GM21447 (cell line): Measurements from ENCODE around the gene IGSF11.
"Not testable (repeated sequence)": the region's sequence is repeated elsewhere in the genome, so short reads cannot be mapped to it uniquely, and the experiment has no call there.

Experiments used
- ATAC-seq: cut with Tn5 transposase; IDR thresholded peaks from one replicate; pipeline ENCODE4 v1.9.1; 2021; ENCODE audit not compliant: unreplicated experiment

Gene IGSF11

GRCh38 chr3:118990823-118991560, 43.7 kb downstream of the IGSF11 start:
- no peak for ATAC-seq

- ATAC-seq, result no peak
Measured at GRCh38 chr3:118988198-118989130, 46.2 kb downstream of the IGSF11 start.

- no peak for ATAC-seq
Measured at GRCh38 chr3:118987477-118987876, 47.2 kb downstream of the IGSF11 start.

DNA sequence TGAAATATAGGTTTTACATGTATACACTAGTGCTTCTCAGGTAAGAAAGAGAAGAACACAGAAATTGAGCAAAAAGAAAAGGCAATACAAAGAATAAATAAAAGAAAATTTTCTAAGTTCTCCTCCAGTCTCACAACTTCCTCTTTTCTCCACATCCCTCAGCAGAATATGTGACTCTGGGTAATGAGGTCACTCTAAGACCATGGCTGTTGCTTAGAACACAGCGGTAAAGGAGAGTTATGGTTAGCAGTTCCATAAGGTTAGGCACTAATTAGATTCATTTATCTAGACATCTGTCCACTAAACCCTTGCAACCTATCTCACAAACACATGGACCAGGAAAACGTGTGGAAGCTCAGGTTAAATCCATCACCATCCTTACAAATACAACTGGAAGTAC, 47.9 kb downstream of the IGSF11 start:
- ATAC-seq, result no peak

DNA sequence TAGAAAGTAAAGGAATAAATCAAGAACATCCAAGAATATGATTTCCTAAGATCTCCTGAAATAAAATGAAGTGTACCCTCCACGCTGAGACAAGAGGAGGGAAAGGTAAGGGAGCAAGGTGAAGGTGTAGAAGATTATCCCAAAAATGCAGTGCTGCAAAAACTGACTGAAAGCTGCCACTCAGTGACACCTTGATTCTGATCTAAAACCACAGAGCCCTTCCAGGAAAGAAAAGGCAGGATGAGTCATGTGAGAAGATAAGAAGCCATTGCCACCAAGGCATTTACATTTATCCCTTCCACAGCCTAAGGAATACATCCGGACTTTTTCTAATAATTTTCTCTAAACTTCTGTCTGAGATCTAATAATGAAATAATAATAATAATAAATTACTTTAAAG, 49.9 kb downstream of the IGSF11 start:
- no peak for ATAC-seq

GRCh38 chr3:118981494-118982134, 53.0 kb downstream of the IGSF11 start:
- no peak for ATAC-seq

GRCh38 chr3:118980832-118981231, 53.8 kb downstream of the IGSF11 start:
- ATAC-seq, result no peak

GRCh38 chr3:118978393-118978758, 56.3 kb downstream of the IGSF11 start:
- no peak for ATAC-seq

DNA sequence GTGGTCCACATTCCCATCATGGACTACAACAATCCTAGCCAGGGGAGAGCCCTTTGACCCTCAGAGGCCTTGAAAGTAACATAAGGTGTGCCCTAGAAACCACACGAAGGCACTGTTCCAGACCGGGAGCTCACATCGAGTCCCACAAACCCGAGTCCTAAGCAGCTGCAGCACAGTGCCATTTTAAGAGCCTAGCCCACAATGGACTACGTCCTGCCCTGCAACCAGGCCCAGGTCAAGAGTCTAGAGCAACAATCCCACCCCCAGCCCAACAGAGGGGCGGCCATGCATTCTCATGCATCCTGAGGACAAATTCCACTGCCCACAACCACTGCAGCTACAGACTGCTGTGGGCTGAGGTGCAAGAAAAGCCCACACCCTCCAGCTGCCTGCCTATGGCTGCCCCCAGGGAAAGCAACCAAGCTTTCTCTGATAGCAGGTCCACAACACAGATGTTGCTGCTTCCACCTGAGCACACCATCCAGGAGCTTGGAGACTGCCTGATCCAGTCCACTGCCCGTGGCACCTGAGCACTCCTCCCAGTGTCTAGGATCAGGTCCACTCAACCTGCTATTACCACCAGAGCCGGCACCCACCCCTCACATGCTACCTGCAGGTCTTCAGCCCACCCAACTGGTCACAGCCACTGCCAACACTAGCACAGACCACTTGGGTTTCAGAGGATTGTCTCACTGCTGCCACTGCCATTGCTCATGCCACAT, 56.8 kb downstream of the IGSF11 start:
- no peak for ATAC-seq

GRCh38 chr3:118977118-118977517, 57.5 kb downstream of the IGSF11 start:
- no peak for ATAC-seq

DNA sequence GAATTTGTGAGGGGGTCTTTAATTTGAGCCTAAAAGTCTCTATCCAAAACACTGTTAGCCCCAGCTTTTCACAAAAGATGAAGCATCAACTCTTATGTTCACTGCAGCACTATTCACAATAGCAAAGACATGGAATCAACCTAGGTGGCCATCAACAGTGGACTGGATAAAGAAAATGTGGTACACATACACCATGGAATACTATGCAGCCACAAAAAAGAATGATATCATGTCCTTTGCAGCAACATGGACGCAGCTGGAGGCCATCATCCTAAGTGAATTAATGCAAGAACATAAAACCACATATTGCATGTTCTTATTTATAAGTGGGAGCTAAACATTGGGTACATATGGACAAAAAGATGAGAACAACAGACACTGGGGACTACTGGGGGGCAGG, 59.2 kb downstream of the IGSF11 start:
- not testable (repeated sequence) for ATAC-seq

DNA sequence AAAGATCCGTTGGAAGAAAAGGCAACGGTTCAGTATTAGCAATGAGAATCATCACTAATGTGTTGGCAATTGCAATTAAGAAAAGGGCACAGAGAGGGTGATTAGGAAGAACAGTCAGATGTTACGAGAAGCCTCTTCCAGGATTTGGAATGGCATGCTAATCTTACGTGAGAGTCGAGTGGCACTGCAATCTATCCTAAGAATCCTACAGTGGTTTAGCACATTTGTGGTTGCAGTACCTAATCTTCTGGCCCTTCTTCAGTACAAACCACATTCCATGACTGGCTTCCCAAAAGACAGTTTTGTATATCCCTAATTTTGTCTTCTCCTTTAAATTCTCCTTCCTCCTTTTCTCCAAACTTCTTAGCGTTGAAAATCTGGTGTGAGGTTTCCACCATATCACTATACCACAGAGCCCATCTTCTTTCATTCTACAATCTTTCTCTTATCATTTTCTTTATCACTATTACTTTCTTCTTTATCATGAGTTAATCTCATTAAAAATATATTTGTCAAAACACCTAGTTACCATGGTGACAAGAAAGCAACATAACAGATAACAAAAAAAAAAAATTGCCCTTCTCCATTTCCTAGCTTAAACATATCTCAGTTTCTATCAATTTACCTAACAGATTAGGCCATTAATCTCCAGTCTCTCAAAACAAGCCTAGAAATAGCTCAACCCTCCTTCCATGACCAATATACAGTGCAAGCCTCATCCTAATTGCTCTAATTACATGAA, 60.1 kb downstream of the IGSF11 start:
- no peak for ATAC-seq

GRCh38 chr3:118973050-118973449, 61.6 kb downstream of the IGSF11 start:
- no peak for ATAC-seq

DNA sequence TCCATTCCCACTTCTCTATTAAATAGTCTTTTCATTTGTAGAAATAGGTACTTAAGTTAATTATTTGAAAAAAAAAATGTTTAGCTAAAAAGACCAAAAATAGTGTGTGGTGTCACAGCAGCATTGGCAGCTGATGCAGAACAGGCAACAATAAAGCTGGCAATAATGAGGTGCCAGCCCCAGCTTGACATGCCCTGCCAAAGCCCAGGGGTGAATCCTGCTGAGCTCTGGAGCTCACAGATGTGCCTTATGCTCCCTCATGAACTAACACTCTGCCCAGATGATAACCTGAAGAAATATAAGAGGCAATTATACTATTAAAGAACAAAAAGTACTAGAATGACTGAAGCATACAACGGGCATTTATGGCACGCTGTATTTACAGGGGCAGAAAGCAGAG, 63.8 kb downstream of the IGSF11 start:
- ATAC-seq, result no peak

DNA sequence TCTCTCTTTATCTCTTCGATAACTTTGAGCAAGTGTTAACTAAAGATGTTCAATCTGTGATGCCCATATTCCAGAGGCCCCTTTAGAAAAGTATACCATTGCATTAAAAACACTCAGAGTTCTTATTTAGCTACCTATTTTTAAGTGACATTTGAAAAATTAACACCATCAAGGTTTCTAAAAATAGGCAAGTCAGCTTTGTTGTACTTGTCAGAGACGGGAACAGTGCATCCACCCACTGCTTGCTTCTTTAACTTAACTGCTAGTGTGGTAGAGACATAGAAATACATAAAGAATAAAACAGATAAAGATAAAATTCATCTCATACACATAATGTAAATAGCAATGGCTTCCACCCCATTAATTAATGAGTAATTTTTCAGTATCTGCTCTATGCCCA, 66.0 kb downstream of the IGSF11 start:
- ATAC-seq, result no peak

GRCh38 chr3:118968111-118968510, 66.5 kb downstream of the IGSF11 start:
- no peak for ATAC-seq

DNA sequence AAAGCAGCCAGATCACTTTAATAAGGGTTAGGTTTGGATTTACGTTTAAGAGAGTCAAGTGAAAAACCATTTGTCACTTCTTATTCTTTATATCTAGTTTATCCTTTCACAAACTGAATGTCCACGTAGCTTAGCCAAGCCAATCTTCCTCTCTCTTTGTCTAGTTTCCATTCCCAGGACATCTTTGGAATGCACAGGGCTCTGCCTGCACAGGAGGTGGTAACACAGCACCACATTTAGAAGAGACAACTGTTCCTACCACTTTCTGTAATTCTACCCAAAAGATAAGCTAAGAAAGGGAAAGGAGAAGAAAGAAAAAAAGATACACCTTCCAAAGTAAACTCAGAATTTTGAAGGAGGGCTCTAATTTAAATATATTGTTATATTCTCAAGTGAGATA, 67.9 kb downstream of the IGSF11 start:
- ATAC-seq, result no peak

DNA sequence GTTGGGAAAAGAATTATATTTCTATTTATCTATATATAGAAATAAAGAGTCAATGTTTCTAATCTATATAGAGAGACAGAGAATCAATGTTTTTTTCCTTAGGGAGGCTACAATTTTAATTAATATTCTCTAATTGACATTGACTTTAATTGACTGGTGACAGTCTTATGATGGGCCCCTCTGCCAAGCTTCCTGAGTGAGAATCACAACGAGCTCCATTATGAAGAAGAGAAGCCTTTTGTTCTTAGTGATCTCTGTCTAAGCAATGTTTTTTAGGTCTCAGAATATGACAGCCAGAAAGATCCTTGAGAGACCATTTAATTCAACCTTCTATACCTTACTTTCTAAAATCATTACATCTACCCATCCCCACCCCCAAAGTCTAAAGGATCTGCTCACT, 70.9 kb downstream of the IGSF11 start:
- ATAC-seq, result no peak

- no peak for ATAC-seq
Measured at GRCh38 chr3:118960876-118961450, 73.7 kb downstream of the IGSF11 start.

DNA sequence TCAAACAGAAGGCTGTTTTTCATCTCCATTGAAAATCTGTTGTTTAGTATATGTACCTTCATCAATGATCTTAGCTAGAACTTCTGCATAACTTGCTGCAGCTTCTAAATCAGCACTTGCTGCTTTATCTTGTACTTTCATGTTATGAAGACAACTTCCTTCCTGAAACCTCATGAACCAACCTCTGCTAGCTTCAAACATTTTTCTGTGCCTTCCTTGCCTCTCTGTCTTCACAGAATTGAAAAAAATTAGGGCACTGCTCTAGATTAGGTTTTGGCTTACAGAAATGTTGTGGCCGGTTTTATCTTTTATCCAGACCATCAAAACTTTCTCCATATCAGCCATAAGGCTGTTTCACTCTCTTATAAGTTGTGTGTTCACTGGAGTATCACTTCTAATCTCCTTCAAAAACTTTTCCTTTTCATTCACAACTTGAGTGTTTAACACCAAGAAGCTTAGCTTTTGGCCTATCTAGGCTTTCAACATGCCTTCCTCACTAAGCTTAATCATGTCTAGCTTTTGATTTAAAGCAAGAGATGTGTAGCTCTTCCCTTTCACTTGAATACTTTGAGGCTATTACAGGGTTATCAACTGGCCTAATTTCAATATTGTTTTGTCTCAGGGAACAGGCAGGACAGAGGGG, 78.6 kb downstream of the IGSF11 start:
- no peak for ATAC-seq
